B cell (primary cell): ENCODE measurements around the gene PLEKHA8. TPM values are rescaled to one million over a fixed set of nuclear protein-coding genes. Genes with fewer than 3 reads are reported as not detected.

ENCODE experiments used
- ATAC-seq: fragments of 200-7000 bp; cut with Tn5 transposase; one replicate; pipeline ENCODE4 v1.10.0; 2021; ENCODE audit warnings: low read depth, mild to moderate bottlenecking, moderate number of reproducible peaks, moderate library complexity
- CTCF ChIA-PET: fragments of 350-600 bp; sonication (Branson Sonifier 250); formaldehyde crosslinking; loops from one replicate; lab custom pipeline; 2021; ENCODE audit warnings: antibody characterized with exemption, inconsistent platforms; lab: Charles Lee
- POLR2A ChIA-PET: fragments of 350-600 bp; sonication (Branson Sonifier 250); formaldehyde crosslinking; loops from one replicate; lab custom pipeline; 2021; ENCODE audit warnings: antibody characterized with exemption; lab: Charles Lee
- DNase-seq: peaks from one replicate; pipeline ENCODE4 v3.0.0; 2013
- H2AFZ ChIP-seq: 2 replicates; pipeline ENCODE4 v1.6.1; 2012; ENCODE audit warnings: mild to moderate bottlenecking, low read depth, low read length; ENCODE audit not compliant: insufficient read depth, poor library complexity, severe bottlenecking
- H3K27ac ChIP-seq, 2 donors: 1 replicate in 1 of 2; 2 replicates in 1 of 2; pipeline ENCODE4 v1.5.1; 2012 to 2013; ENCODE audit warnings: low read length in 2 of 2, mild to moderate bottlenecking in 2 of 2, moderate library complexity in 1 of 2
- H3K27me3 ChIP-seq, 4 experiments: fragments of 200-600 bp in 1 of 4; sonication (generic) in 1 of 4; replicated peaks in 1 of 4; 1 replicate in 2 of 4; 2 replicates in 2 of 4; pipeline versions ENCODE4 v1.6.1 to v1.7.0; 2013 to 2016; ENCODE audit warnings: low read length in 3 of 4, mild to moderate bottlenecking in 2 of 4, mixed read lengths in 1 of 4, moderate library complexity in 1 of 4; ENCODE audit not compliant: insufficient read depth in 4 of 4, control insufficient read depth in 3 of 4; ENCODE audit errors: control extremely low read depth in 1 of 4
- H3K36me3 ChIP-seq, 2 experiments: replicated peaks in 1 of 2; 1 replicate in 1 of 2; 2 replicates in 1 of 2; pipeline versions ENCODE4 v1.6.1 to v1.7.1; 2013; ENCODE audit warnings: low read length in 1 of 2; ENCODE audit not compliant: insufficient read depth in 2 of 2, control insufficient read depth in 1 of 2; ENCODE audit errors: control extremely low read depth in 1 of 2, extremely low read depth in 1 of 2
- H3K4me1 ChIP-seq, 2 donors: fragments of 200-600 bp in 1 of 2; sonication (generic) in 1 of 2; 1 replicate in 1 of 2; 2 replicates in 1 of 2; pipeline versions ENCODE4 v1.5.1 to v1.6.1; 2013 to 2017; ENCODE audit warnings: low read length in 2 of 2; ENCODE audit not compliant: control insufficient read depth in 2 of 2, insufficient read depth in 2 of 2
- H3K4me2 ChIP-seq: replicated peaks from 2 replicates; pipeline ENCODE3; 2012; ENCODE audit warnings: mild to moderate bottlenecking, low read depth, low read length; ENCODE audit not compliant: poor library complexity, severe bottlenecking
- H3K4me3 ChIP-seq, 5 experiments: fragments of 200-600 bp in 1 of 5; sonication (generic) in 1 of 5; 1 replicate in 3 of 5; 2 replicates in 2 of 5; pipeline versions ENCODE4 v1.5.1 to v1.7.0; 2011 to 2016; ENCODE audit warnings: low read length in 4 of 5, mild to moderate bottlenecking in 4 of 5, low read depth in 2 of 5, control low read depth in 1 of 5, moderate library complexity in 1 of 5; ENCODE audit not compliant: insufficient read depth in 1 of 5; ENCODE audit errors: control extremely low read depth in 1 of 5, extremely low read depth in 1 of 5
- H3K79me2 ChIP-seq: fragments of 200-600 bp; sonication (generic); one replicate; pipeline ENCODE4 v1.6.0; 2016; ENCODE audit warnings: low read length; ENCODE audit not compliant: control insufficient read depth, insufficient read depth
- H3K9ac ChIP-seq: fragments of 200-600 bp; sonication (generic); 2 replicates; pipeline ENCODE4 v1.6.1; 2017; ENCODE audit warnings: mild to moderate bottlenecking, low read length, moderate library complexity
- H3K9me3 ChIP-seq, 3 donors: one replicate each; pipeline versions ENCODE4 v1.6.1 to v1.7.1; 2013; ENCODE audit warnings: low read length in 2 of 3; ENCODE audit not compliant: control insufficient read depth in 2 of 3, insufficient read depth in 1 of 3; ENCODE audit errors: control extremely low read depth in 1 of 3
- H4K20me1 ChIP-seq: 2 replicates; pipeline ENCODE4 v1.6.0; 2012; ENCODE audit warnings: mild to moderate bottlenecking, low read length; ENCODE audit not compliant: insufficient read depth, control insufficient read depth, poor library complexity, severe bottlenecking
- H3K27ac Mint-ChIP-seq: one replicate; pipeline ENCODE4 v1.8.0; 2021; ENCODE audit warnings: mixed read lengths
- H3K27me3 Mint-ChIP-seq: one replicate; pipeline ENCODE4 v1.8.0; 2021; ENCODE audit warnings: mixed read lengths
- H3K4me1 Mint-ChIP-seq: one replicate; pipeline ENCODE4 v1.8.0; 2021; ENCODE audit warnings: mixed read lengths
- H3K4me3 Mint-ChIP-seq: one replicate; pipeline ENCODE4 v1.8.0; 2021; ENCODE audit warnings: mixed read lengths
- H3K9me3 Mint-ChIP-seq: one replicate; pipeline ENCODE4 v1.8.0; 2022; ENCODE audit warnings: mixed read lengths; ENCODE audit not compliant: insufficient read depth
- CTCF ChIP-seq: fragments of 200-600 bp; IDR thresholded peaks from one replicate; pipeline ENCODE4 v1.8.0; 2022; ENCODE audit warnings: antibody characterized with exemption, mild to moderate bottlenecking
- EZH2 ChIP-seq: IDR thresholded peaks from 2 replicates; pipeline ENCODE4 v1.6.1; 2012; ENCODE audit warnings: borderline replicate concordance, low read depth, mild to moderate bottlenecking, moderate library complexity, low read length; ENCODE audit not compliant: insufficient read depth, poor library complexity, severe bottlenecking
- WGBS: methylation state at CpG from one replicate; pipeline ENCODE4 v1.1.5; 2013; ENCODE audit warnings: missing lambda C conversion rate; ENCODE audit not compliant: insufficient coverage; 5-methylcytosine and 5-hydroxymethylcytosine counted together
- intact Hi-C: fragments of 100-400 bp; cut with micrococcal nuclease; formaldehyde crosslinking; loops from one replicate; pipeline ENCODE4 v1.10.0; 2022
- polyA plus RNA-seq: library from polyadenylated mRNA; depleted of rRNA; stranded (reverse); fragments of >200 nt; gene quantifications from 2 replicates; pipeline ENCODE4 v1.2.3, GENCODE V29; 2012
- total RNA-seq, 2 donors: library from RNA; stranded (reverse); fragments of 120-200 nt in 1 of 2; gene quantifications; 1 replicate in 1 of 2; 2 replicates in 1 of 2; pipeline versions ENCODE4 v1.2.3 to v1.2.4, GENCODE V29; 2013 to 2022

Gene PLEKHA8
- total and polyA plus RNA-seq, 2 donors (not counting 1 experiment from before 2014, with no cell fraction given), result 1.7 to 10.5 TPM

- no peaks in the 10 kb centered on the region for H4K20me1 ChIP-seq
- peaks cover 39% of the 10 kb centered on the region for H3K4me1 Mint-ChIP-seq
- H3K9me3 Mint-ChIP-seq, result no peaks in the 10 kb centered on the region
- H3K4me2 ChIP-seq, result peak within 1 kb of the TSS; percentile 92
- no peaks in the 10 kb centered on the region for H3K27me3 Mint-ChIP-seq
- H3K27ac ChIP-seq, result peak within 1 kb of the TSS; percentile 66 to 82
- peak within 1 kb of the TSS; percentile 92 for H2AFZ ChIP-seq
- peaks cover 32% of the 10 kb centered on the region for H3K79me2 ChIP-seq
- intact Hi-C loops, result loop anchor here (1.0 to 2.0 kb wide), 2 partner anchors 37 to 73 kb away; partner anchors contain the start of gene FKBP14
- H3K27me3 ChIP-seq, result peaks cover 0 to 18% (median 0%) of the 10 kb centered on the region in 4 experiments
- peak within 1 kb of the TSS; percentile 94 for H3K4me3 Mint-ChIP-seq
- H3K9me3 ChIP-seq, result peaks cover 0 to 16% (median 15%) of the 10 kb centered on the region in 3 donors
- H3K4me1 ChIP-seq, result peaks cover 32 to 39% of the 10 kb centered on the region in 2 donors
- under 1% methylated on average over 67 of the region's 79 CpGs for WGBS
- DNase-seq, result peak; percentile 73
- ChIA-PET POLR2A (interaction anchor here (0.6 to 2.6 kb wide), 2 partner anchors 38 to 343 kb away, joined by 3 to 17 read pairs; partner anchors contain the start of genes FKBP14 and PLEKHA8), CTCF (no interaction called here)
- peak within 1 kb of the TSS; percentile 42 to 96 (median 89) for H3K4me3 ChIP-seq
- peak; percentile 55 for ATAC-seq
- TF ChIP-seq EZH2 (no peak), CTCF (no peak)
- no peaks in the 10 kb centered on the region for H3K36me3 ChIP-seq
- peak within 1 kb of the TSS; percentile 97 for H3K27ac Mint-ChIP-seq
- peak within 1 kb of the TSS; percentile 90 for H3K9ac ChIP-seq
Measured at GRCh38 chr7:29989257-29989995, 38.8 kb upstream of the PLEKHA8 start, which contains the start of gene SCRN1. SCRN1 (minus strand) TSS chr7:29989801; CDS start chr7:29969067, 20,734 bp downstream.

- intact Hi-C loops, result no loop called here
- WGBS, result 91% methylated on average over 3 of the region's 4 CpGs
- Mint-ChIP-seq H3K4me3 (peak overlapping the region; percentile 87), H3K4me1 (peaks cover 30% of the 10 kb centered on the region), H3K9me3 (no peaks in the 10 kb centered on the region), H3K27ac (peak overlapping the region; percentile 75), H3K27me3 (no peaks in the 10 kb centered on the region)
- TF ChIP-seq EZH2, result no peak
- TF ChIP-seq CTCF, result no peak
- Histone ChIP-seq H3K27ac (no peak overlapping the region), H4K20me1 (no peaks in the 10 kb centered on the region), H3K36me3 (no peaks in the 10 kb centered on the region), H3K9me3 (peaks cover 0 to 17% (median 15%) of the 10 kb centered on the region in 3 donors), H3K27me3 (peaks cover 0 to 18% (median 0%) of the 10 kb centered on the region in 4 experiments), H3K4me1 (peaks cover 27 to 32% of the 10 kb centered on the region in 2 donors), H3K4me3 (no peak overlapping the region), H3K9ac (no peak overlapping the region), H3K4me2 (no peak overlapping the region), H2AFZ (no peak overlapping the region), H3K79me2 (peaks cover 26% of the 10 kb centered on the region)
- ChIA-PET POLR2A (interaction anchor here (0.7 kb wide), 1 partner anchor 1840 kb away, joined by 3 read pairs; no protein-coding TSS in a partner anchor), CTCF (no interaction called here)
- DNase-seq (no peak), ATAC-seq (no peak)
Measured at GRCh38 chr7:29990931-29991330, 37.3 kb upstream of the PLEKHA8 start.
